Stimulated activated naive CD8-positive, alpha-beta T cell treated with anti-CD3 and anti-CD28 coated beads, Interleukin-15, Interleukin-2, amounts not matched to agents 100 ng/mL and 50 ng/mL, for 24 hours (primary cell): Measurements from ENCODE around the gene TBRG1.

Source experiments
- H3K27ac Mint-ChIP-seq: one replicate; pipeline ENCODE4 v1.8.0; 2021; ENCODE audit warnings: mild to moderate bottlenecking, mixed read lengths
- H3K27me3 Mint-ChIP-seq: one replicate; pipeline ENCODE4 v1.8.0; 2021; ENCODE audit warnings: mixed read lengths
- H3K36me3 Mint-ChIP-seq: one replicate; pipeline ENCODE4 v1.8.0; 2021; ENCODE audit warnings: low read depth, mixed read lengths
- H3K4me1 Mint-ChIP-seq: one replicate; pipeline ENCODE4 v1.8.0; 2021; ENCODE audit warnings: low read depth, mixed read lengths
- H3K4me3 Mint-ChIP-seq: one replicate; pipeline ENCODE4 v1.8.0; 2021; ENCODE audit warnings: mild to moderate bottlenecking, mixed read lengths
- H3K9me3 Mint-ChIP-seq: one replicate; pipeline ENCODE4 v1.8.0; 2021; ENCODE audit warnings: mixed read lengths

The TBRG1 gene

DNA sequence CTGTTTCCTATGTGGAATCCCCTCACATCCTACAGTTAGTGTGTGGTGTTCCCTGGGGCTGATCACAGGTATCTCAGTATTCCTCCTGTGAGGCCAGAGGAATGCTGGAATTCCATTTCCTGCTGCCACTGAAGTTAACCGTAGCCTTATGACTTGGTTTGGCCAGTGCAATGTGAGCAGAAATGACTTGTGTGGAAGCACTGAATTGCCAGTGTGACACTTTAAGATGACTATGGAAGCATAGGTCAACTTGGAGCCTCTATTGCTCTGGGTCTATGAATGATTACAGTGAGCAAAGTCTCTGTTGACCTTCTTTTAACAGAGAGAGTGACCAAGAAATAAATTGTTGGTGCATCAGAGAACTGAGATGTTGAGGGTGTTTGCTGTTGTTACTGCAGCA is 16.5 kb downstream of the TBRG1 start:
- Mint-ChIP-seq H3K36me3 (peaks cover 28% of the 10 kb centered on the region), H3K9me3 (no peaks in the 10 kb centered on the region), H3K27ac (no peak overlapping the region), H3K4me3 (no peak overlapping the region), H3K27me3 (no peaks in the 10 kb centered on the region), H3K4me1 (no peaks in the 10 kb centered on the region)

DNA sequence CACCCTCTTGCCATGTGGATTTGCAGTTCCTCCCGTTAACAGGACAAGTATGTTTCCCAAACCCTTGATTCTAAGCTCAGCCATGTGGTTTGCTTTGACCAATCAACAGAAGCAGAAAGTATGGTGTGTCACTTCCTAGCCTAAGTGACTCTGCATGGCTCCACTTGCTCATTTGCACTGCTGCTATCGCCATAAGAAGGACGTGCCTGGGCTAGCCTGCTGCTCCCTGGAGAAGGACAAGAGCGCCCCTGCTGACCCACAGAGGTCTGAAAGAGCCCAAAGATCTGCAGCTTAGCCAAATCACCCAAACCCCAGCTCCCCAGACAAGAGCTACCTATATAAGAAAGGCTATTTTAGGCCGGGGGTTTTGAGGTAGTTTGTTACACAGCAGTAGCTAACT is 18.0 kb downstream of the TBRG1 start:
- H3K4me1 Mint-ChIP-seq = peaks cover 5% of the 10 kb centered on the region
- H3K36me3 Mint-ChIP-seq = peaks cover 27% of the 10 kb centered on the region
- no peak overlapping the region for H3K27ac Mint-ChIP-seq
- no peak overlapping the region for H3K4me3 Mint-ChIP-seq
- H3K27me3 Mint-ChIP-seq = no peaks in the 10 kb centered on the region
- H3K9me3 Mint-ChIP-seq = no peaks in the 10 kb centered on the region

DNA sequence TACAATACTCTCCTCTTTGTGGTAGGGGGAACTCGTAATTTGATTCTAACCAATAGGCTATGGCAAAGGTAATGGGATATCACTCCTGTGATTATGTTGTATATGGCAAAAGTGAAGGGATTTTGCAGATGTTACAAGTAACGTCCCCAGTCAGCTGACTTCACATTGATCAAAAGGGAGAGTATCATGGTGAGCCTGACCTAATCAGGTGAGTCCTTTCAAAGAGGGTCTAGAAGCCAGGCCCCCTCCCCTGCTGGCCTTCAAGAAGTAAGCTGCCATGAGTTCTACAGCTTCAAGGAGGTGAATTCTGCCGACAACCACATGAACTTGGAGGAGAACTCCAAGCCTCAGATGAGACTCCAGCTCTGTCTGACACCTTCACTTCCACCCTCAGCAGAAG is 20.0 kb downstream of the TBRG1 start:
- Mint-ChIP-seq H3K4me1 (peaks cover 5% of the 10 kb centered on the region), H3K36me3 (peaks cover 12% of the 10 kb centered on the region), H3K4me3 (no peak overlapping the region), H3K27ac (no peak overlapping the region), H3K27me3 (no peaks in the 10 kb centered on the region), H3K9me3 (no peaks in the 10 kb centered on the region)

DNA sequence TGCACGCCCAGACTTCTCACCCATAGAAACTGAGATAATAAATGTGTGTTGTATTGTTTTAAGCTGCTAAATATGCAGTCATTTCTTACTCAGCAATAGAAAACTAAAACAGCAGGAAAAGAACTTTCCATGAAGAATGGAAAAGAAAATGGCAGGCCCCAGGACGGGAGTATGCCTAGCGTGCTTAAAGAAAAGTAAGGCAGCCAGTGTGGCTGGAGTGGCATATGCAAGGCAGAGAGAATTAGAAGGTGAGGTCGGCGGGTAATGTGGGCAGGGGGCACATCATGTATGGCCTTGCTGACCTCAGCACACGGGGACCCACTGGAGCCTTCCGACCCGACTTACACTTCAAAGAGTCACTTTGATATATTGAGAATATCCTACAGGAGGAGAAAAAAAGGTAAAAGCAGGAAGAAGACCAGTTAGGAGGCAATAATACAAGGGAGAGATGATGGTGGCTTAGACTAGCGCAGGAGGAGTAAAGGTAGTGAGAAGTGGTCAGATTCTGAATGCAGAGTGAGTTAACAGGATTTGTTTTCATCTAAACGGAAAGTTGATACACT is 20.5 kb downstream of the TBRG1 start:
- Mint-ChIP-seq H3K27me3 (no peaks in the 10 kb centered on the region), H3K4me1 (peaks cover 5% of the 10 kb centered on the region), H3K27ac (no peak overlapping the region), H3K9me3 (no peaks in the 10 kb centered on the region), H3K36me3 (peaks cover 7% of the 10 kb centered on the region), H3K4me3 (no peak overlapping the region)

DNA sequence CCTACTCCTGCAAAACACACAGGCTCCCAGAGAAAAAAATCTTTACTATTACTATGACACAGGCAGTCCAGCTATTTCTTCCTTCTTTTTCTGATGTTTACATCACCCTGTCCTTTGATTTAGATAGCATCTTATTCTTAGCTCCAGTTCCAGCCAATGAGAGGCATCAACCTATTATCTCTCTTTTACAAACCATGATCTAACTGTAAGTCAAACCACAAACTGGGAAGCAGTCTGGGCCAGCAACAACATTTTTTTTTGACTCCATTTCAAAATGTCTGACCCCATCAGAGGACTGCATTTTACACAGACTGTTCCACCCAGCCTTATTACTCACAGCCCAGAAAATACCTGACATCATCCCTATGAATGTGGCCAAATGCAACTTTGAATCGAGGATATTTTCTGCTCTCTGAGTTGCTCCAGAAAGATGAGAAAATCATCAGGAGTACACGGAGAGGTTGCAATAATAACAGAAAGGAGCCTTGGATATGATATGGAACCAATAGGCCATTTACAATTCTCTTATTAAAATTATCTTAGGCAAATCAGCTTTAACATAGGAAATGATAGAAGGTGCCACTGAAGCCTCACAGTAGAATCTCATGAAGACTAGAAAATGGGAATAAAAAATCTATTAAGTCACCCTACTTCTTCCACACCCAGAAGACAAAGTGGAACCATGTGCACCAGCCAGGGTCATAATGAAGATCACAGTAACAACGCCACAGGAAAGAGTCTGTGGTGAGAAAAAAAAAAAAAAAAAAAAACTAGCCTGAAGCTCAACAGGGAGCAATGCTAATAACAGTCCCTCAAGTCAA is 21.2 kb downstream of the TBRG1 start:
- no peak overlapping the region for H3K27ac Mint-ChIP-seq
- H3K4me1 Mint-ChIP-seq = peaks cover 5% of the 10 kb centered on the region
- H3K36me3 Mint-ChIP-seq = peaks cover under 1% of the 10 kb centered on the region
- H3K27me3 Mint-ChIP-seq = no peaks in the 10 kb centered on the region
- no peak overlapping the region for H3K4me3 Mint-ChIP-seq
- no peaks in the 10 kb centered on the region for H3K9me3 Mint-ChIP-seq

DNA sequence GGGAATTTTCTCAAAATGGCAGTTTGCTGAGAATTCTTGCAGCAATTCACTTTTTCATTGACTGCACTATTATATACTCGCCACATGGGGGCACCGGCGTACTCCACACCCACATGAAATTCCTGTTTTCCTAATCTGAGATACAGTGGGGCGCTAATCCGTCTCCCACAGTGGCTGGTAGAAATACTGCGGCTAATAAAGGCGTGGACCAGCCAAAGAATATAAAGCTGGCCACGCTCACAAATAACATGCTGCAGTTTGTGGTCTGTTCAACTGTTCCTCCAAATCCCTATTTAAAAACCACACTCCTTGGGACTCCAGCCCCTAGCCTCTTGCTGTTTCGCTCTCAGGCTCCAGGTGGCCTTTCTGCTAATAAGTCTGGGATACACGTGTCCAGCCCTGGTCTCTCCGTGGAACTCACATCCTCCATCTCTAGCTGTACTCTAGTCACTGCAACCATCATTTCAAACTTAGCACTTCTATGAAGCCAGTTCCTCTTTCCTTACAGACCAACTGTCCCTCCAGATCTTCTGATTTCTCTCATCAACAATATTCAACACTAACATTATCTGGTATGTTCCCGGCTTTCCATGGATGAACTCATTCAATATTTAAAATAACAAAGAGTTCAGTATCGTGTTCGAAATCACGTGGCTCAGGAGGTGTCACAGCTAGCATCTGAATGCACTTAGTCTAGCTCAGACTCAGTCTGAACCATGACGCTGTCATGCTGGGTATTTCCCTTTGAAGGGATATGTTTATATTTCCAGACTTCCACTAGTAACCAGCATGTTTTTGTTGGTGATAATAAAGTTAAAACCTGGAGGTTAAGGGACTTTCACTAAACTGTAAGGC is 22.0 kb downstream of the TBRG1 start:
- H3K4me3 Mint-ChIP-seq = no peak overlapping the region
- peaks cover 5% of the 10 kb centered on the region for H3K4me1 Mint-ChIP-seq
- no peaks in the 10 kb centered on the region for H3K9me3 Mint-ChIP-seq
- no peak overlapping the region for H3K27ac Mint-ChIP-seq
- no peaks in the 10 kb centered on the region for H3K36me3 Mint-ChIP-seq
- H3K27me3 Mint-ChIP-seq = no peaks in the 10 kb centered on the region

DNA sequence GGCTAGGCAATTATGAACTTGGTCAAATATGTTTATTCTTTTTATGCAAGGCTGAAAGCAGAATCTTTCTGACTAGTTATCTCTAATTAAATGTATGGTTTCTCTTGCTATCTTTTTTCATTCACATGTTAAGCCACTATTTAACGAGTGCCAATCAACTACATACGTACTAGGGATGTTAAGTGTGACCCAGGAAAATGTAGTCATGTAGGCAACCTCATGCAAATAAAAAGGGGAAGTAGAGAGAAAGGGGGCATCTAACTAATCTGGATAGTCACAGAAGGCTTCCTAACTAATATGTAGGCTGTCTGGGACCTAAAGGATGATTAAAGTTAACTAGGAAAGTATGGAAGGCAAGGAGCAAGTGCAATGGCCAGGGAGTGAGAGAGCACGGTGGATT is 23.5 kb downstream of the TBRG1 start:
- Mint-ChIP-seq H3K27ac (no peak overlapping the region), H3K4me3 (no peak overlapping the region), H3K27me3 (no peaks in the 10 kb centered on the region), H3K36me3 (no peaks in the 10 kb centered on the region), H3K4me1 (peaks cover 5% of the 10 kb centered on the region), H3K9me3 (no peaks in the 10 kb centered on the region)

DNA sequence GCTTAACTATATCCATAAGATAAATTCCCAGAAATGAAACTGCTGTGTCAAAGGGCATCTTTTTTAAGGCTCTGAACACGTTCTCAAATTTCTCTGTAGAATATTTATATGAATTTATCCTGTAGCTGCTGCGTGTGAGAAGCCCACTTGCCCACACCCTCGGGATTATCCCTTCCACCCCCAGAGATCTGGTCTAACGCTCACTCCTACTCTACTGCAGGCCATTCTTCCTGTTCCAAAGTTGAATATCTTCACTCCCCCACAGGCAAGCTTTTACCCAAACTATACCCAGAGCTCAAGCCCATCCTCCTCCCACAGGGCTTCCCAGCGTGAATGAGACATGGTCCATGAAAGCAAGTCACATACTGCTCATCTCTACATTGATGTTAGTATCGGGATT is 25.9 kb downstream of the TBRG1 start:
- Mint-ChIP-seq H3K4me3 (no peak overlapping the region), H3K27ac (no peak overlapping the region), H3K9me3 (no peaks in the 10 kb centered on the region), H3K36me3 (peaks cover 4% of the 10 kb centered on the region), H3K27me3 (no peaks in the 10 kb centered on the region), H3K4me1 (peaks cover 5% of the 10 kb centered on the region)

DNA sequence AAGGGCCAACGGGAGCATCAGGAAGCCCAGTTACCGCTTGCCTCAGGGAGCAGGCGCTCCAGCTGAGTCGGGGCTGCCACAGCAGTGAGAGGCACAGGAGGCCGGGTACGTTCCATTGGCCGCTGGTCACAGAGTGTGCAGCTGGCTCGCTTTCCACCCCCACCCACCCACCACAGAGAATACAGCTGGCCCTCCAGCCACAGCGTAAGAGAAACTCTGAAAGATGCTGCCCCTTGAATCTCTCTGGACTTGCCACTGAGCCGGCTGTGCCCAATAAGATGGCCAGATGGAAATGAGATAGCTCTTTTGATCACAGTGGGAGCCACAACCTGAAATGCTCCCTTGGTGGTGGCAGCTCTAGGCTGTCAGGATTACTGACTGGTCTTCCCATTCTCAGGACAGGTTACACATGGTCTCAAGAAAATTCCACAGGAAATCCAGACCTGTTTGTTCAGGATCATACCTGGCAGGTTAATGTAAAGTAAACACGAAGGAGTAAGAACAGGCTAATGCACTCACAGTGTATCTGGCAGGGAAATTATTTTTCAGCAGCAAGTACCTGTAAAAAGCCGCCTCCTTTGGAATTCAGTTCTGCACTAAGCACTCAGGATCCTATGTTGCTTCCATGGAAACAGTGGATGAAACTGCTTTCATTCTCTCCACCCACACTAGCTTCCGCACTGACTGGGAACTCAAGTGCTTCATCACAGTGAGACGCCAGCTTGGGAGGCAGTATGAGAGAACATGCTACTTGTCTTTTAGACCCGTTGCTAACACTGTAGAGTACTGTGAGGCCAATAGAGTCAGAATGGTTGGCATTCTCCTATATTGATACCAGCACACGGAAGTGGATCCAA is 34.3 kb downstream of the TBRG1 start:
- H3K27me3 Mint-ChIP-seq = no peaks in the 10 kb centered on the region
- no peak overlapping the region for H3K4me3 Mint-ChIP-seq
- H3K27ac Mint-ChIP-seq = no peak overlapping the region
- H3K4me1 Mint-ChIP-seq = no peaks in the 10 kb centered on the region
- no peaks in the 10 kb centered on the region for H3K9me3 Mint-ChIP-seq
- peaks cover 9% of the 10 kb centered on the region for H3K36me3 Mint-ChIP-seq

DNA sequence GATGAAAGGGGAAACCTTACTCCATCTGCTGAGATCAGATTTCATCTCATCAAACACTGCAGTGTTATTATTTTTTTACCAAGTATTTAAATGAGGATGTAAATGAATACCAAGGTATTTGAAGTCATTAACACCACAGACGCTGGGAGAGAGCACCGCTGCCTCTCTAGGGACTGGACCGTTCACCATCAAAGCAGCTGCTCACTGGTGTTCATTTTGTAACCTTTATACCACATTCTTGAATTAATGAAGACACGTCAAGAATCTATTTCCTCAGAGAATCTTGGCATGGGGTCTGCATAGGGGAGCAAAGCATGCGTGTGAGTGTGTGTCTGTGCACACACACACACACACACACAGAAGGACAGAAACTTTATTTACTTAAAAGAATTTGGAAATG is 35.2 kb downstream of the TBRG1 start:
- H3K27ac Mint-ChIP-seq = no peak overlapping the region
- no peaks in the 10 kb centered on the region for H3K4me1 Mint-ChIP-seq
- H3K4me3 Mint-ChIP-seq = no peak overlapping the region
- no peaks in the 10 kb centered on the region for H3K9me3 Mint-ChIP-seq
- H3K36me3 Mint-ChIP-seq = peaks cover 9% of the 10 kb centered on the region
- no peaks in the 10 kb centered on the region for H3K27me3 Mint-ChIP-seq

DNA sequence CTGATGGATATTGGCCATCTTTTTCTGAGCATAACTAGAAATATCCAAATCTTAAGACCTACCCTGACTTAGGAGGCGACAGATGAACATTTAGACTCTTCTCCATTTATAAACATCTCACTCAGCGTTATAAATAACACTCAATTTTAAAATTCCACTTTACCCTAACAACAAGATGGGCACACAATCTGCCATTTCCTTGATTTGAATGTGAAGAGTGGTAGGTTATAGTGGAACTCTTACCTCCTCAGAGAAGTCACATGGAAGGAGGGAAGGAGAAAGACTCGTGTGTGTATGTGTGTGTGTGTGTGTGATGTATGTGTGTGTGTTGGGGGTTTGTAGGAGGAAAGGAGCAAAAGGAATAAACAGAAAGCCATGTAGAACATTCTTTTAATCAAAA is 35.8 kb downstream of the TBRG1 start:
- no peak overlapping the region for H3K4me3 Mint-ChIP-seq
- no peaks in the 10 kb centered on the region for H3K27me3 Mint-ChIP-seq
- H3K27ac Mint-ChIP-seq = no peak overlapping the region
- no peaks in the 10 kb centered on the region for H3K9me3 Mint-ChIP-seq
- H3K36me3 Mint-ChIP-seq = peaks cover 9% of the 10 kb centered on the region
- no peaks in the 10 kb centered on the region for H3K4me1 Mint-ChIP-seq

DNA sequence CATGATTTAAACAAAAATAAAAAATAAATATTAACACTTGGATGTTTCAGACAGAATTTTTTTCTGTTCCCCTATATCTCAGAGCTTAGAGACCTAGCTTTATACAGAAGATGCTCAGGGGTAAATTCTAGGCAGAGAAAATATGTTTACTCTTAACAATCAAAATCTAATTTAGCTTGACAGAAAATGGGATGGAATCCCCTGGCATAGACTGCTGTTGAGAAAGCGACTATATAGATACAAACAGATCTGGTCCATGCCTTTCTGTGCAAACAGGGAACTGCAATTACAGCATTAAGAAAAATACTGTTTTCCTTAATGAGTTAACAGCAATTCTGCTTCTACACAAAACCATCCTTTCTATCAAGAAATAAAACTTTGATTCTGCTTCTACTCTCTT is 36.3 kb downstream of the TBRG1 start:
- H3K27me3 Mint-ChIP-seq = no peaks in the 10 kb centered on the region
- no peak overlapping the region for H3K4me3 Mint-ChIP-seq
- H3K4me1 Mint-ChIP-seq = no peaks in the 10 kb centered on the region
- peaks cover 9% of the 10 kb centered on the region for H3K36me3 Mint-ChIP-seq
- no peak overlapping the region for H3K27ac Mint-ChIP-seq
- H3K9me3 Mint-ChIP-seq = no peaks in the 10 kb centered on the region

DNA sequence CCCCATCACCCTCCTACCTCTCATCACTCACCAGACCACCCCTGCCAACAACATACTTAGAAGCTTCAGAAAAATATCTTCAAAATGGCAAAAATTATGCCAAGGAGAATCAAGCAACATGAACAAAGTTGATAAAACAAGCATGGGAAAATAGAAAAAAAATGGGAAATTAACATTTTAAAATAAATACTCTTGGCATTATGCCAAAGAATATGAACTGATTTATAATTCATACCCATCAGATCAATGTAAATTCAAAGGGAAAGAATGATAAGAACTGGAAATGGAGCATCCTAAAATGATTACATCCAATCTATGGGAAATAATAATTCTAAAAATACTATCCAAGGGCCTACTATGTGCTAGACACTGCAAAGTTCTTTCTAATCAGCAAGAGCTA is 38.9 kb downstream of the TBRG1 start:
- H3K4me1 Mint-ChIP-seq = no peaks in the 10 kb centered on the region
- no peaks in the 10 kb centered on the region for H3K9me3 Mint-ChIP-seq
- no peak overlapping the region for H3K4me3 Mint-ChIP-seq
- H3K27ac Mint-ChIP-seq = no peak overlapping the region
- H3K27me3 Mint-ChIP-seq = no peaks in the 10 kb centered on the region
- peaks cover 9% of the 10 kb centered on the region for H3K36me3 Mint-ChIP-seq

DNA sequence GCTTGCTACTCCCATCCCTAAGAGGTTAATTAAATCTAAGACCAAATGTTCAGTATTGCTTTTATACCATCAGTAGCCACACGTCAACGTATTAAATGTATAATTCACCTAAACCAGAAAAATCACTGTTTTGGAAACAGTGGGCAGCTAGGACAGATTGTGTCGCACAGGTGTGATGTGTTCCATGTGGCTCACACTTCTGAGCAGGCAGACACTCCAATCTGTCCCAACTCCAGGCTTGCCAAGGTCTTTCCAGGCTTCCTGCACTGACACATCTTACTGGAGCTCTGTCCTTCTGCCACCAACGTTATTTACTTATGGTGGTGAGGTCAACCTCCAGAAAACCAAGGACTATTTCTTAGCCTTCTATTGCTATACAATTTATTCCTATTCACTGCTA is 39.4 kb downstream of the TBRG1 start:
- no peaks in the 10 kb centered on the region for H3K4me1 Mint-ChIP-seq
- no peak overlapping the region for H3K4me3 Mint-ChIP-seq
- H3K9me3 Mint-ChIP-seq = no peaks in the 10 kb centered on the region
- peaks cover 9% of the 10 kb centered on the region for H3K36me3 Mint-ChIP-seq
- H3K27me3 Mint-ChIP-seq = no peaks in the 10 kb centered on the region
- H3K27ac Mint-ChIP-seq = no peak overlapping the region
